Measurements from ENCODE around the gene INVS. TPM values are rescaled to one million over a fixed set of nuclear protein-coding genes. Genes with fewer than 3 reads are reported as not detected.

The INVS gene
- total RNA-seq, 4 donors from 2014 or later = 5.5 to 13.9 (median 6.7) TPM

DNA sequence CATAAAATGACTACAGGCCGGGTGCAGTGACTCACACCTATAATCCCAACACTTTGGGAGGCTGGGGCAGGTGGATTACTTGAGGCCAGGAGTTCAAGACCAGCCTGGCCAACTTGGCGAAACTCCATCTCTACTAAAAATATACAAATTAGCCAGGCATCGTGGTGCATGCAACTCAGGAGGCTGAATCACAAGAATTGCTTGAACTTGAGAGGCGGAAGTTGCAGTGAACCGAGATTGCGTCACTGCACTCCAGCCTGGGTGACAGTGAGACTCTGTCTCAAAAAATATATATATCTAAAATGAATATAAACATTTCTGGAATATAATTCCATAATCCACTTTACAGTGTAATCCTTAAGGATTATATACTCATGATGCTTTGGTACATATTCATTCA is 187.2 kb downstream of the INVS start:
- TF ChIP-seq, protein P1, sequence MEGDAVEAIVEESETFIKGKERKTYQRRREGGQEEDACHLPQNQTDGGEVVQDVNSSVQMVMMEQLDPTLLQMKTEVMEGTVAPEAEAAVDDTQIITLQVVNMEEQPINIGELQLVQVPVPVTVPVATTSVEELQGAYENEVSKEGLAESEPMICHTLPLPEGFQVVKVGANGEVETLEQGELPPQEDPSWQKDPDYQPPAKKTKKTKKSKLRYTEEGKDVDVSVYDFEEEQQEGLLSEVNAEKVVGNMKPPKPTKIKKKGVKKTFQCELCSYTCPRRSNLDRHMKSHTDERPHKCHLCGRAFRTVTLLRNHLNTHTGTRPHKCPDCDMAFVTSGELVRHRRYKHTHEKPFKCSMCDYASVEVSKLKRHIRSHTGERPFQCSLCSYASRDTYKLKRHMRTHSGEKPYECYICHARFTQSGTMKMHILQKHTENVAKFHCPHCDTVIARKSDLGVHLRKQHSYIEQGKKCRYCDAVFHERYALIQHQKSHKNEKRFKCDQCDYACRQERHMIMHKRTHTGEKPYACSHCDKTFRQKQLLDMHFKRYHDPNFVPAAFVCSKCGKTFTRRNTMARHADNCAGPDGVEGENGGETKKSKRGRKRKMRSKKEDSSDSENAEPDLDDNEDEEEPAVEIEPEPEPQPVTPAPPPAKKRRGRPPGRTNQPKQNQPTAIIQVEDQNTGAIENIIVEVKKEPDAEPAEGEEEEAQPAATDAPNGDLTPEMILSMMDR (IDR thresholded peaks at IDR 0.05 in 4 of 5, conservative IDR thresholded peaks at IDR 0.05 in 1 of 5) = no peak
- TF ChIP-seq POLR2A (IDR thresholded peaks at IDR 0.05) = no peak
- Histone ChIP-seq H3K36me3 (peaks cover 0 to 63% of the 10 kb centered on the region in 2 donors), H3K9me3 (no peaks in the 10 kb centered on the region), H3K4me1 (no peaks in the 10 kb centered on the region), H3K4me3 (no peak overlapping the region), H3K27me3 (no peaks in the 10 kb centered on the region), H3K27ac (no peak overlapping the region)
- in situ Hi-C loops (cut with MboI; ENCODE audit: low sequenced_read_pairs in 4 of 4) (no loop called here), intact Hi-C loops (cut with DNase I; ENCODE audit: low total_unique reads) (no loop called here)
- ATAC-seq = no peak
- DNase-seq = no peak

DNA sequence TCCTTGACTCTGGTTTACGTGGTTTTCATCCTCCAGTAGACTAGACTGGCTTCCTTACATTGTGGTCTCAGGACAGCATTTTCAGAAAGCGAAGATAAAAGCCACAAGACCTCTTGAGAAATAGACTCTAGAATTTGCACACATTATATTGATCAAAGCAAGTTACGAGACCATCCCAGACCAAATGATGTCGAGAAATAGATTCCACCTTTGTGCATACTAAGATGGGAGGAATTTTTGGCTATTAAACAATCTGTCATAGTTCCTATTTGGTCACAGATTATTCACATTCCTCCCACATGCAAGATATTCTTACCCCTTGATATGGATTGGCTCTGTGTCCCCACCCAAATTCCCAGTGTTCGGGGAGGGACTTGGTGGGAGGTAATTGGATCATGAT is 188.1 kb downstream of the INVS start:
- no peaks in the 10 kb centered on the region for H3K4me1 ChIP-seq
- H3K27me3 ChIP-seq = no peaks in the 10 kb centered on the region
- H3K36me3 ChIP-seq = peaks cover 0 to 69% of the 10 kb centered on the region in 2 donors
- no peak overlapping the region for H3K27ac ChIP-seq
- intact Hi-C loops (cut with DNase I; ENCODE audit: low total_unique reads) = no loop called here
- ATAC-seq (no peak), DNase-seq (no peak)
- H3K9me3 ChIP-seq = no peaks in the 10 kb centered on the region
- TF ChIP-seq, protein P1 (IDR thresholded peaks at IDR 0.05 in 4 of 5, conservative IDR thresholded peaks at IDR 0.05 in 1 of 5) = no peak
- no peak for TF ChIP-seq POLR2A (IDR thresholded peaks at IDR 0.05)
- in situ Hi-C loops (cut with MboI; ENCODE audit: low sequenced_read_pairs in 4 of 4) = no loop called here
- no peak overlapping the region for H3K4me3 ChIP-seq

DNA sequence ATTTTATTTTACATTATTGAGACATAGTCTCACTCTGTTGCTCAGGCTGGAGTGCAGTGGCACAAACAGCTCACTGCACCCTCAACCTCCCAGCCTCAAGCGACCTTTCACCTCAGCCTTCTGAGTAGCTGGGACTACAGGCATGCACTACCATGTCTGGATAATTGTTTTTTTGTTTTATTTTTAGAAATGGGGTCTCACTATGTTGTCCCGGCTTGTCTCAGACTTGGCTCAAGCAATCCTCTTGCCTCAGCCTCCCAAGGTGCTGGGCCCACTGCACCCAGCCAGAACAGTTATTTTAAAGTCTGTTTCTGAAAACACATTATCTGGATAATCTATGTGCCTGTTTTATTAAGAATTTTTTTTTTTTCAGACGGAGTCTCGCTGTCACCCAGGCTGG is 191.7 kb downstream of the INVS start:
- no peak overlapping the region for H3K27ac ChIP-seq
- DNase-seq (no peak), ATAC-seq (no peak)
- no peak overlapping the region for H3K4me3 ChIP-seq
- no peaks in the 10 kb centered on the region for H3K27me3 ChIP-seq
- H3K9me3 ChIP-seq = no peaks in the 10 kb centered on the region
- intact Hi-C loops (cut with DNase I; ENCODE audit: low total_unique reads) (no loop called here), in situ Hi-C loops (cut with MboI; ENCODE audit: low sequenced_read_pairs in 4 of 4) (no loop called here)
- TF ChIP-seq, protein P1 (IDR thresholded peaks at IDR 0.05 in 4 of 5, conservative IDR thresholded peaks at IDR 0.05 in 1 of 5) = no peak
- no peak for TF ChIP-seq POLR2A (IDR thresholded peaks at IDR 0.05)
- H3K4me1 ChIP-seq = no peaks in the 10 kb centered on the region
- H3K36me3 ChIP-seq = peaks cover 0 to 70% of the 10 kb centered on the region in 2 donors

DNA sequence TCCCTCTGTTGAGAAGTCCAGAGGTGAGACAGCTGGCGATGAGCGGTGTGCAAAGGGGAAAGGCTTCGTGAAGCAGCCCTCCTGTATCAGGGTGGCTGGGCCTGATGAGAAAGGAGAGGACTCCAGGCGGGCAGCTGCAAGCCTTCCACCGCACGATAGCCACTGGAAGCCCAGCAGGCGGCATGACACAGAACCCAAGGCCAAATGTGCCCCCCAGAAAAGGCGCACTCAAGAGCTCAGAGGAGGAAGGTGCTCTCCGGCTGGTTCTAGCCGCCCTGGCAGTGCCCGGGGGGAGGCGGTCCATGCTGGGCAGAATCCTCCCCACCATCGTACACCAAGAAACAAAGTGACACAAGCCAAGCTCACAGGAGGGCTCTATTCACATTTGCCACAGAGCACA is 193.4 kb downstream of the INVS start:
- H3K27ac ChIP-seq = no peak overlapping the region
- no peak for DNase-seq
- intact Hi-C loops (cut with DNase I; ENCODE audit: low total_unique reads) = no loop called here
- no peaks in the 10 kb centered on the region for H3K9me3 ChIP-seq
- peaks cover 0 to 55% of the 10 kb centered on the region in 2 donors for H3K36me3 ChIP-seq
- no peaks in the 10 kb centered on the region for H3K27me3 ChIP-seq
- no peaks in the 10 kb centered on the region for H3K4me1 ChIP-seq
- no peak for ATAC-seq
- in situ Hi-C loops (cut with MboI; ENCODE audit: low sequenced_read_pairs in 4 of 4) = no loop called here
- TF ChIP-seq, protein P1 (IDR thresholded peaks at IDR 0.05 in 4 of 5, conservative IDR thresholded peaks at IDR 0.05 in 1 of 5) = no peak
- TF ChIP-seq POLR2A (IDR thresholded peaks at IDR 0.05) = no peak
- no peak overlapping the region for H3K4me3 ChIP-seq

DNA sequence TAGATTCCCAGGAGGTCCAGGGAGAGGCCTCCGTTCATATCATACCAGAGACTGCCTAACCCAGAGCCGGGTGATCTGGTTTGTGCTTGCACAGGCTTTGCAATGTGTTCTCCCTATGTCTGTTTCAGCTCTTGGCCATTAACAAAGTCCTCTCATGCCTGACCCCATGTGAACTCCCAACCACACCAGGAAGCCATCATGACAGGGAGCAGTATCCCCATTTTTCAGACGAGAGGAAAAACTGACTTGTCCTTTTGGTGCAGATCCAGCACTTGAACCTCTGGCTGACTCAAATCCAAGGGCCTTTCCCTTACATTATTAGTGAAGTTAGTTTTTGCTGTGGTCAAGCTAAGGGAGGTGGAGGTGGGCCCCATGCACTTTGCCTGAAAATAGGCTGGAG is 195.3 kb downstream of the INVS start:
- H3K36me3 ChIP-seq = peaks cover 0 to 53% of the 10 kb centered on the region in 2 donors
- no peak overlapping the region for H3K27ac ChIP-seq
- H3K4me3 ChIP-seq = no peak overlapping the region
- in situ Hi-C loops (cut with MboI; ENCODE audit: low sequenced_read_pairs in 4 of 4) = no loop called here
- intact Hi-C loops (cut with DNase I; ENCODE audit: low total_unique reads) = no loop called here
- no peaks in the 10 kb centered on the region for H3K27me3 ChIP-seq
- DNase-seq = no peak
- no peak for ATAC-seq
- H3K4me1 ChIP-seq = no peaks in the 10 kb centered on the region
- TF ChIP-seq POLR2A (IDR thresholded peaks at IDR 0.05) = no peak
- TF ChIP-seq, protein P1 (IDR thresholded peaks at IDR 0.05 in 4 of 5, conservative IDR thresholded peaks at IDR 0.05 in 1 of 5) = no peak
- H3K9me3 ChIP-seq = no peaks in the 10 kb centered on the region
